ENCODE measurements around the gene FOXO6.
"Not testable (repeated sequence)": the region's sequence is repeated elsewhere in the genome, so short reads cannot be mapped to it uniquely, and the experiment has no call there.

The FOXO6 gene

GRCh38 chr1:41329662-41330587 is 31.3 kb upstream of the FOXO6 start:
- no peak for DNase-seq

DNA sequence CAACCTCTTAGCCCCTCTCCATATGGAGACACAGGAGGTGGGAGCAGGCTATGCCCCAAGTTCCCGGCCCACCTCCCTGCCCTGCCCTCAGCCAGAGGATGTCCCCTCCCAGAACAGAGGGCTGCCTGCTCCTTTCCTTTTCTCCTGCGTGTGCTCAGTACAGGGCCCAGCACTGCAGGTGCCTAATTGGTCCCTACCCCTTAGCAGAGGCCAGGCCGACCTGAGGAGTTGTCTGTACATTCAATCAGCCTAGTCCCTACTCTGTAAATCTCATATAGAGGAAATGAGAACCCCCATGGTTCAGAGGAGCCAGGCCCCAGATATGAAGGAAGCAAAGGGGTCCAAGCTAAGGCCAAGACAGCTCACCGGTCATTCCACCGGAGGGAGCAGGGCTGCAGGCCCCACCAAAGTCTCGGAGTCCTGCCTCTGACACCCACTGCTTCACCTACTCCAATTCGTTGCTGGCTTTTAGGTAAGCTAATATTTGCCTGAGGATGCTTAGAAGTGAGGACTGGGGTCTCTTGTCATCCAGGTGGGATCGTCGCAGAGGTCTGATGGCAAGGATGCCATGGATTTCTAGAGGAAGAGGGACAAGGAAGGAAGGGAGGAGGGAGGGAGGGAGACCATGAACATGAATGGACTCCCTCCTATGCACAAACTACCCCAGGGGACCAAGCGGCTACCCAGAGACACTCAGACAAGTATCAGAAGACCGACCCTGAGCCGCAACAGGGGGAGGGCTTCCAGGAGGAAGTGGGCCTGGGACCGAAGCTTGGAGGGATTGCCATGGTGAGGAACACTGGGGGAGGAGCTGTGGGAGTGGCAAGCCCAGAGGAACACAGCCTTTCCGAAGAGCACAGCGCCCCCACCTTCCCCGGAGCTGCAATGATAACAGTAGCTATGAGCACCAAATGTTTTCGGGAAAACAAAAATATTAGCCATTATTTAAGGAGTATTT is 30.4 kb upstream of the FOXO6 start:
- no peak for DNase-seq

DNA sequence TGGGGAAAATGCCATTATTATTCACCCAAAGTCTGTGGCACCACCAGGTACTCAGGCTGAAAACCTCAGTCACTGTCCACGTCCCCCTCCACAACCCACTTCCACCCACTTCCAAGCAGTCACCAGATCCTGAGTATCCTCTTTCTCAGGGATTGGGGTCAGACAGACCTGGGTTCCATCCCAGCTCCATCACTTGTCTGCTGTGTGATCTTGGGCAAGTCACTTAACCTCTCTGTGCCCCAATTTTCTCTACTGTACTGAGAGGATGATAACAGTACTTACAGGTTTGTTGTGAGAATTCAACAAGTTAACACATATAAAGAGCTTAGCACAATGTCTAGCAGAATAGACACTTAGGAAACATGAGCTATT is 29.7 kb upstream of the FOXO6 start:
- DNase-seq: no peak

GRCh38 chr1:41332161-41332560 is 29.1 kb upstream of the FOXO6 start:
- not testable (repeated sequence) for DNase-seq

- no peak for DNase-seq
These were observed 28.0 kb upstream of the FOXO6 start for GRCh38 chr1:41333146-41333784.

GRCh38 chr1:41338820-41339219 is 22.4 kb upstream of the FOXO6 start:
- DNase-seq: no peak

DNA sequence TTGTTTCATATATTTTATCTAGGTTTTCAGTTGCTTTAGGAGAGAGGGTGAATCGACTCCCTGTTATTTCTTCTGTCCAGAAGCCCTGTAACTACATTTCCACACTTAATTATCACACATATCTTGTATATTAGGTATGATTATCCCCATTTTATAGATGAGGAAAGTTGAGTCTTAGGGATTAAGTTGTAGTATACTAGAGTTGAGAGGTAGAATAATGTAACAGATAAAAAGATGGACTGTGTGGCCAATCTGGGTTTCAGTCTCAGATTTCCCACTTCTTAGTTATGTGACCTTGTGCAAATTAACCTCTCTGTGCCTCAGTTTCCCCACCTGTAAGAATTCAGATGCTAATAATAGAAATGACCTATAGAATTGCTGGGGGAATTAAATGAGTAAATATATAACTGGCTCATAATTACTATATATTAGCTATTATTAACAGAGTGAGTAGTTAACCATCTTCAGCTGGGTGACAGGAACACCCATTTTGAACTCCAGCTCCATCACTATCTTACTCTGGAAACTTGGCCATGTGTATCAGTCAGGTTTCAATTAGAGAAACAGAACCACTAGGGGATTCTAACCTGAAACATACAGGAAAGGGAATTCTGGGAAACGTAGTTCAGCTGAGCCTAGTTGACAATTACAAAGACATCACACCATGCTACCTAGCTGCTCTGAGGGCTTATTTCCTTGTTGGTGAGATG is 20.4 kb upstream of the FOXO6 start:
- no peak for DNase-seq

DNA sequence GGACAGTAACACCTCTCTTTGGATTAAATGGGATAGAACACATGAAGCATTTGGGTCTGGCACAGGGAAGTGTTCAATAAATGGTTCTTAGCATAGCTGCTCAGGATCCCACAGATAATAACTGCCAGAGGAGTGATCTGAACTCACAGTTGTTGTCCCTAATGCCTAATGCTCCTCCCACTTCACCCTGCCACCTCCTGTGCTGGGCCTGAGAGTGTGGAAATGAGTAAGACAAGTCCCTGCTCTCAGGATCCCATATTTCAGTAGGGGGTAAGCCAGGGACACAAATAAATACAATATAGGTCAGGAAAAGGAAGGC is 19.9 kb upstream of the FOXO6 start:
- no peak for DNase-seq

DNA sequence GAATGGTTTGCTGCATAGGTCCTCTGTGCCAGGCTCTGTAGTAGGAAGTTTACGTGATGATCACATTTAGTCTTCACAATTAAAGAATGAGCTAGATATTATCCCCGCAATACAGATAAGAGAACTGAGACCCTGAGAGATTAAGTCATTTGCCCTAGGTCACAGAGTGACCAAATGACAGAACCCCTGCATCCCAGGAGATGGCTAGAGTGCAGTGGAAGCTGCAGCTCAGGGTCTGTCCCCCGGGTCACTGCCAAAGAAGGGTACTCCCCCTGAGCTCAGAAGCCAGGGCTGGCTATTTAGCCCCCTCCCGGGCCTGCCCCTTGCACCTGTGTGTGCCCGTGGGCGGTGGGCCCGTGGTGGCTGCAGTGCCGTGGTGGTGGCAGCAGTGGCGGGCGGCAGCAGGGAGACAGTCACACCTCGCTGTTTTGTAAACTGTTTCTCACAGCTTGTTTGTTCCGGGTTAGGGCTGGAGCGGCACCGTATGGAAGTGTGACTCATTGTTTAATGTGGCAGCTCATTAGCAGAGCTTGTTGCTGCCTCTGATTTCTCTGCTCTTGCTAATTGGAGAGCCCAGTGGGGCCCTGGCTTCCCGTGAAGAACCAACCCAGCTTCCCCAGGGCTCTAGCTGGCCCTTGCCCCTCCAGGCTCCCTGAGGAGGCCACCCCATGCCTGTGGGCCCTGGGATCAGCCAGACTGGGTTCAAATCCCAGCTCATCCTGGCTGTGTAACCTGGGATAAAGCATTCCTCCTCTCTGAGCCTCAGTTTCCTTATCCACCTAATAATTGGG is 19.3 kb upstream of the FOXO6 start:
- no peak for DNase-seq

DNA sequence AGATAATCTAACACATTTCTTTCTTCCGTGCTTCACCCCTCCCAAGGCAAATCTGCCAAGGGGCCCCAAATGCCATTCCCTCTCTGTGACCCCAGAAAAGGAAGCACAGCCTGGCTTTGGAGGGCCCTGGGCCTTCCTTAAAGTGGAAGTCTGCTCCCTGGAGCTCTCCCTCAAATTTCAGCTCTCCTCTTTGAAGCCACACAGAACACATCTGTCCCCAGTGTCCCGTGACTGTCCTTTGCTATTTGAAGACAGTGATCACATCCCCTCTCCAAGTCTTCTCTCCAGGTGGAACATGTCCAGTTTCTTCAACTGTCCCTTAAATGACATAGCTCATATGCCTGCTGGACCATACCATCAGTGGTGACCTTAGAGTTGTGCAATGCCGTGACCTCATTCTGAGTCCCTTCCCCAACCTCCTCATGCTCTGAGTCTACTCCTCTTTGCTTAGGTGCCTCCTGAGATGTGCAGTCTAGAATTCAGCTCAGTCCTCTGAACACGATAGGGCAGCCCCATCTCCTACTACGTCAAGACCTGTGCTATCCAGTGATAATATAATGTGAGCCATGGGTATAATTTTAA is 18.4 kb upstream of the FOXO6 start:
- DNase-seq: no peak

DNA sequence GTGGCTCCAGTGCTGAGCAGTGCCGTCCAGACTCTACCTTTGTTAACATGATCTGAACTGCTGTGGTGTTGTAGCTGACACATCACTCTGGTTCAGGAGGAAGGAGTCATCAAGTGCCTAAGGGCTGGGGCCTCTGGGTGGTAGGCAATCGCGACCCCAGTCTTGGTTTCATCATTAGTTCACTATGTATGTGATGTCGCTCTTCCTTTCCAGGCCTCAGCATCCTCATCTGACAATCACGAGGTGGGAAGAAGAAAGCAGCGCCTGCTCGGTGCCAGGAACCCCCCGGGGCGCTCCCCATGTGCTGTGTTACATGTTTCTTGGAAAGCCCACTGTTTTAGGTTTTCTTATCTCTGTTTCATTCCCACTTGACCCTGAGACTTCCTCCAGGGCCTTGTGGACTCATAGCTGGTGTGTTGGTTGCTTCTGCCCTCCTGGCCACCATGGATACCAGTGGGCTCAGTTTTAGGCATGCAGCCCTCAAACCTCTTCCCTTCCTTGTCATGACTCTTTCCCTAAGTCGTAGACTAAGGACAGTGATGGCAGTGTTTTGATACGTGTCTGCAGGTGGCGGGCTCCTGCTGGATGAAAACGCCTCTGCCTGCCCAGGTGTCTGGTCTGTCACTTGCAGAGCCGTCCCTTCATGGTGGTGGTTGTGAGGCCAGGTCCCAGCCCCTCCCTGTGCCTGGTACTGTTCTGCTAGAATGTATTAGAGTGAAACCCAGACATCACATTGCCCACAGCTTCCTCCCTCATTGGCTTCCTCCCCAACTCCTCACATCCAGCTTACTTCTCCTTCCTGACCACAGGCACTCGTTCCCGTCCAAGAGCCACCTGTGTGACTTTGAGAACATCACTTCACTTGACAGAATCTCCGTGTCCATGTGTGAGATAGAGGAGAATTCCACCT is 17.2 kb upstream of the FOXO6 start:
- no peak for DNase-seq

GRCh38 chr1:41344708-41345159 is 16.5 kb upstream of the FOXO6 start:
- DNase-seq: no peak

DNA sequence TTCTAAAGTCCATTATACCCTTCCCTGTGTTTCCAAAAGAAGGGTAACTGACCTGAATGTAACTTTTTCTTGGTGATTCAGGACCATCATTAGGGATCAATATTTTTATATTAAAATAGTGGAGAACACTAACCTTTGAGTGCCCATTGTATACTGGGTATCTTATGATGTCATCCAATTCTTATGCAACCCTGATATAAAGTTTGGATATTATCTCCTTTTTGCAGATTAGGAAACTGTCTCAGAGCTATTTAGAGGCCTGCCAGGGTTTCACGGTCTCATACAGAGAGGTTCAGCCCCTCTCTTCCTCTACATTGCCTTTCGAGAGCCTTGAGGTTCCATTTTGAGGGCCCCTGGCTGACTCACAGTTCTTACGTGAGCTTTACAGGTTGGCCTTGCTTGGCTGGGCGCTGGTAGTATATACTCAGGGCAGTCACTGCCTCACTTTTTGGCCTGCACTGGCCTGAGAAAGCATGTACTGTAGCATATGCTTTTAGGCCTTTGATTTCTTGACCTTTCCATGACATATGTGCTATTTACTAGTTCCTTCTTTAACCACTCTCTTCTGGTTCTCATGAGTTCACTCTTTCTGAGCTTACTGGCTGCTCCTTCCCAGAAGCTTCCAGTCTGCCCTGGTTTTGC is 15.7 kb upstream of the FOXO6 start:
- no peak for DNase-seq

DNA sequence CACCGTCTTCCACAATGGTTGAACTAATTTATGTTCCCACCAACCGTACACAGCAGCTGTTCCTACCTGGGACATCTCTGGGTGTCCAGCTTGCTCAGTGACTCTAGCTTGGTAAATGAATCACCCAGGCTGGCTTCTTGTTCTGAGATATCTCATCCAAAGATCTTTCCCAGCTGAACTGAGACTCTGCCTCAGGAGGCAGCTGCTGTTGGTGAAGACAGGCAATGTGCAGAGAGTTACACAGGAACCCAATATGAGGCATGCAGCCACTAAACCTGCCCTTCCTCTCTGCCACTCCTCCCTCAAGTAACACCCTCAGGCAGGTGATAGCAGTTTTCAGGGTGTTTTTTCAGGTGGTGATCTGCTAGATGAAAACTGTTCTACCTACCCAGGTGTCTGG is 14.0 kb upstream of the FOXO6 start:
- no peak for DNase-seq

GRCh38 chr1:41348394-41348793 is 12.8 kb upstream of the FOXO6 start:
- no peak for DNase-seq

DNA sequence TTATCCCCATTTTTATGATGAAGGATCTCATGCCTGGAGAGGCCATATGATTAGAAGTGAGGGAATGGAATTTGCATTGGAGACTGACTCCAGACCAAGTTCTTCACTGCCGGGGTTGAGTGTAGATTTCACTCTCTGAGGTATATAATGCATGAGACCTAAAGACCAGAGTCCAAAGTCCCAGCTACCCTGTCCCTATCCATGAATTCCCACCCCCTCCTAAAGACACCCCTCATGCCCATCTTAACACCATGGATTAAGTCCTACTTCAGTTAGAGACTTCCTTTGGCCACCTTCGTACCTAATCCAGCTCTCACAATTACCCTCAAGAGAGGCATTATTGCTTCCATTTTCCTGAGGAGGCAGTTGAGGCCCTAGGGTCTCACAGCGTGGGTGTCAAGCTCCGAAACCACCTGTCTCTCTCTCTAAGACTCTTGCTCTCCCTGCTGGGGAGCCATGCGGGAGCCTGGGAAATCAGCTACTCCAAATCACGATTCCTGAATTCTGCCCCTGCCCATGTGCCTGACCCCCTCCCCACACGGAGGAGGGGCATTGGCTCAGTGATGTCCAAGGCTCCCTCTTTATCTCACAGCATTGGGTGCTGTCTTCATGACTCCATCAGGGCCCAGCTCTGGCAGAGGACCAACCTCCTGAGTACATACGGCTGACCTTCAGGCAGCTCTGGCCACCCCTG is 11.7 kb upstream of the FOXO6 start:
- no peak for DNase-seq

GRCh38 chr1:41350055-41350378 is 11.2 kb upstream of the FOXO6 start:
- DNase-seq: no peak

- DNase-seq: no peak
These were observed 9.7 kb upstream of the FOXO6 start for GRCh38 chr1:41351262-41352151.
